Measurements from ENCODE around the gene PTPRG.
"Not testable (repeated sequence)": the region's sequence is repeated elsewhere in the genome, so short reads cannot be mapped to it uniquely, and the experiment has no call there.

PTPRG gene

DNA sequence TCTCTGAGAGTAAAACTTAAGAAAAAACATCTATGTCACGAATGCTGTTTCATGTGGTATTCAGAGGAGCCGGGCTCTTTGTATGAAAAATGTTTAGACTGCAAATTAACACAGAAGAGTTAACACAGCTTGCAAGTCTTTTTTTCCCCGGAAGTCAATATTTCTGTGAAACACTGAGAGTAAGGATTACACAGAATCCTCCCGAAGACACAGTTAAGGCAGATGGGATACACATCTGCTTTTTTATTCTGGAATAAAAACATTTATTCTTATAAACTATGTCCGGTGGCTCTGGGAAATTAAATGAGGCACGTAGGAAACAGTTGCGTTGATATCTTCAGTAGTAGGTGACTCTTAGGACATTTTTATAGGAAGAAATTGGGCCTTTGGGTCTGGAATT, 180.6 kb downstream of the PTPRG start:
- Histone ChIP-seq H3K36me3 (peaks cover 0 to under 1% (median 0%) of the 10 kb centered on the region in 11 experiments; a peak in 1 of 22 replicates), H3K4me1 (no peaks in the 10 kb centered on the region), H3K27me3 (no peaks in the 10 kb centered on the region), H3K27ac (no peak overlapping the region), H4K20me1 (peaks cover 0 to 5% (median 0%) of the 10 kb centered on the region in 11 experiments; a peak in 1 of 22 replicates), H3K9ac (no peak overlapping the region), H3K4me3 (no peak overlapping the region), H3K9me3 (replicated peaks in 1 of 11) (peaks cover 0 to 7% (median 0%) of the 10 kb centered on the region in 11 experiments; a peak in 2 of 22 replicates), H3K4me2 (no peak overlapping the region)
- TF ChIP-seq Cebpa-rat (IDR thresholded peaks at IDR 0.05): no peak

GRCh38 chr3:61743067-61743466, 181.7 kb downstream of the PTPRG start:
- TF ChIP-seq Cebpa-rat (IDR thresholded peaks at IDR 0.05): no peak
- H3K9me3 ChIP-seq (replicated peaks in 1 of 11): no peaks in the 10 kb centered on the region
- no peaks in the 10 kb centered on the region; a peak in 2 of 22 replicates for H3K36me3 ChIP-seq
- peaks cover 0 to 5% (median 0%) of the 10 kb centered on the region in 11 experiments; a peak in 2 of 22 replicates for H4K20me1 ChIP-seq
- no peak overlapping the region for H3K27ac ChIP-seq
- H3K4me1 ChIP-seq: no peaks in the 10 kb centered on the region
- no peaks in the 10 kb centered on the region for H3K27me3 ChIP-seq
- H3K4me3 ChIP-seq: no peak overlapping the region
- no peak overlapping the region for H3K4me2 ChIP-seq
- H3K9ac ChIP-seq: no peak overlapping the region

DNA sequence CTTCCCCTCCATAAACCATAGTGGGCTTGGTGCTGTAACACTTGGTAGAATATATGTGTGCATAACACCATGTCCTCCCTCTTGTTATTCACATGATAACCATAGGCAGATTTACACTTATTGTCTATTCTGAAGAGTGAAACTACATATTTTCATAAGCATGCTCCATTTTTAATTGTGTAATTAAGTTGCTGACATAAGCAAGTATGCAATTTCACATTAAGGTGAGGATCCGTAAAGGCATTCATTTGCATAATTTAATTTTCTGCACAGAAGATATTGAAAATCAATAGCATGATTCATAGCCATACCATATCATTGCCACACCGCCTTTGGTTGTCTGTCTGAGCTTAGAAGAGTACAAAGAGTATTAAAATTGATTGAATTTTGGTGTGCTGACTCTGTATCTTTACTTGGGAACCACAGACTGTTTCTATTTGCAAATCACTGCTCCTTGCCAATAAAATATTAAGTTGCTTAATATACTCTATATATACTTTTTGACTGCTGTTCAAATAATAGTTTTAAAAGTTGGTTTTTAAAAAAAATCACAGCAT, 182.4 kb downstream of the PTPRG start:
- no peaks in the 10 kb centered on the region for H3K27me3 ChIP-seq
- TF ChIP-seq Cebpa-rat (IDR thresholded peaks at IDR 0.05): no peak
- H4K20me1 ChIP-seq: peaks cover 0 to 5% (median 0%) of the 10 kb centered on the region in 11 experiments; a peak in 3 of 22 replicates
- no peak overlapping the region for H3K4me3 ChIP-seq
- H3K4me1 ChIP-seq: no peaks in the 10 kb centered on the region
- H3K27ac ChIP-seq: no peak overlapping the region
- H3K4me2 ChIP-seq: no peak overlapping the region
- H3K9me3 ChIP-seq (replicated peaks in 1 of 11): no peaks in the 10 kb centered on the region
- H3K36me3 ChIP-seq: peaks cover 0 to 3% (median 0%) of the 10 kb centered on the region in 11 experiments; a peak in 2 of 22 replicates
- H3K9ac ChIP-seq: no peak overlapping the region

DNA sequence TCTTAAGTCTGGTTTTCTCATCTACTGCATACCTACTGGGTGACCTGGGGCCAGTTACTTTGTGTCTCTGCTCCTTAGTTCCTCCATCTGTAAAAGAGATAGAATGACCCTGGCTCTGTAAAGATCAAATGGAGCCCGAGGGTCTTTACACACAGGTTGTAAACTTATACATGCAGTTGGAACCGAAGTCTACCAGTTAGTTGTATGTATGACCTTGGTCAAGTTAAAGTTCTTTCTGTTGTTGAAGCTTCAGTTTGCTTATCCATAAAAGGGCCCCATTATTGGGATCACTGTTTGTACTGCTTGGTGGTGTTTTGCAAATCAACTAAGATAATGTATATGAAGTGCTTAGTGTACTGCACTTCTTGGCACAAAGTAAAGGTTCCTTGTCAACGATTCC, 186.9 kb downstream of the PTPRG start:
- Histone ChIP-seq H3K9ac (no peak overlapping the region), H3K4me2 (no peak overlapping the region), H3K4me3 (no peak overlapping the region), H3K27me3 (no peaks in the 10 kb centered on the region), H3K27ac (no peak overlapping the region), H3K36me3 (peaks cover 0 to 17% (median 0%) of the 10 kb centered on the region in 11 experiments; a peak in 4 of 22 replicates), H3K4me1 (peaks cover 0 to 7% (median 0%) of the 10 kb centered on the region in 10 experiments; a peak in 2 of 20 replicates), H3K9me3 (replicated peaks in 1 of 11) (no peaks in the 10 kb centered on the region), H4K20me1 (peaks cover 0 to 5% (median 0%) of the 10 kb centered on the region in 11 experiments; a peak in 3 of 22 replicates)
- TF ChIP-seq Cebpa-rat (IDR thresholded peaks at IDR 0.05): no peak

DNA sequence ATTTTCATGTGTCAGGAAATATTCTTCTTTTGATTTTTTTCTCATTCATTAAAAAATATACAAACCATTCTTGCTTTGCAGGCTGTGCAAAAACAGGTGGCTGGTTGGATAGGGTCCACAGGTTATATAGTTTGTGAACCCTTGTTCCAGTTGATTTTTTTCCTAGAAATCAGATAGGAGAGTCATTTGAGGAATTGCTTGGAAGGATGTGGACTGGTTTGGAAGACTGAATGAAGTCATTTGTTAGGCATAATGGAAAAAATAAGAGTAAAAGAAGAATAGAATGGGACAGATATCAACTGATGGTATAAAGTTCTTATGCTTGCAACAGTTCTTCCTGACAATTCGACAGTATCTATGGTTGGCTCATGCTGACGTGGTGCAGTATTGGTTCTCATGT, 189.4 kb downstream of the PTPRG start:
- no peak for TF ChIP-seq Cebpa-rat (IDR thresholded peaks at IDR 0.05)
- H3K4me3 ChIP-seq: no peak overlapping the region

DNA sequence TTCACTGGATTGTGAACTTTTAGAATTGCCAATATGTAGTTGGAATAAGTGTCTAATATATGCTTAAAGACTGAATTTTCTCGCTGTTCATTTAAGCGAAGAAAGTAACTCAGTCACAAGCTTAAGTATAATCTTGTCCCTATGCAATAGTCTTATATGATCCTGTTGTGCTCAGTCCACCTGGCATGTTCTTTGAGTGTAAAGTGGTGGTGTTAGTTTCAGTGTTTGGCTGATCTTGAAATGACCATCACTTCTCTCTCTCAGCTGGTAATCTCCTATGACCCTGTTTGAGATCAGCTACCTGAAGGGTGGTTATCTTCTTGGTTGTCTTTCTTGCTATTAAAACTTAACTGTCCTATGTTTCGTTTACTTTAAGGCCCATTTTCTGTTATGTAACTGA, 197.5 kb downstream of the PTPRG start:
- Histone ChIP-seq H3K4me1 (no peaks in the 10 kb centered on the region), H3K9ac (no peak overlapping the region), H3K27ac (no peak overlapping the region), H4K20me1 (no peaks in the 10 kb centered on the region; a peak in 1 of 22 replicates), H3K36me3 (peaks cover 0 to 41% (median 2%) of the 10 kb centered on the region in 11 experiments; a peak in 5 of 22 replicates), H3K27me3 (no peaks in the 10 kb centered on the region), H3K4me3 (no peak overlapping the region), H3K4me2 (no peak overlapping the region), H3K9me3 (replicated peaks in 1 of 11) (0 out of 22 replicates have a peak, but pooled peaks cover 0 to 7% (median 0%) of the 10 kb centered on the region in 11 experiments)
- no peak for TF ChIP-seq Cebpa-rat (IDR thresholded peaks at IDR 0.05)

More for the DNA sequence above, 189.4 kb downstream of the PTPRG start:
- peaks cover 0 to 7% (median 0%) of the 10 kb centered on the region in 10 experiments; a peak in 2 of 20 replicates for H3K4me1 ChIP-seq
- H3K9me3 ChIP-seq (replicated peaks in 1 of 11): no peaks in the 10 kb centered on the region
- no peaks in the 10 kb centered on the region for H3K27me3 ChIP-seq
- no peak overlapping the region for H3K9ac ChIP-seq
- no peak overlapping the region for H3K27ac ChIP-seq
- no peak overlapping the region for H3K4me2 ChIP-seq
- H3K36me3 ChIP-seq: peaks cover 0 to 35% (median 0%) of the 10 kb centered on the region in 11 experiments; a peak in 4 of 22 replicates
- H4K20me1 ChIP-seq: peaks cover 0 to 5% (median 0%) of the 10 kb centered on the region in 11 experiments; a peak in 4 of 22 replicates

DNA sequence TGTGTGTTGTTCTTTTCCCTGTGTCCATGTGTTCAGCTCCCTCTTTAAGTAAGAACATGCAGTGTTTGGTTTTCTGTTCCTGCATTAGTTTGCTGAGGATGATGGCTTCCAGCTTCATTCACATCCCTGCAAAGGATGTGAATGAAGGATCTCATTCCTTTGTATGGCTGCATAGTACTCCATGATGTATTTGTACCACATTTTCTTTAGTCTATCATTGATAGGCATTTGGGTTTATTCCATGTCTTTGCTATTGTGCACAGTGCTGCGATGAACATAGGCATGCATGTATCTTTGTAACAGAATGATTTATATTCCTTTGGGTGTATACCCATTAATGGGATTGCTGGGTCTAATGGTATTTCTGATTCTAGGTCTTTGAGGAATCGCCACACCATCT, 199.4 kb downstream of the PTPRG start:
- H3K4me1 ChIP-seq; H3K9me3 ChIP-seq (replicated peaks in 1 of 11); H3K4me3 ChIP-seq; H4K20me1 ChIP-seq; H3K4me2 ChIP-seq; H3K9ac ChIP-seq; H3K27me3 ChIP-seq; H3K27ac ChIP-seq: not testable (repeated sequence)
- H3K36me3 ChIP-seq: peaks cover 0 to 35% (median 2%) of the 10 kb centered on the region in 11 experiments; a peak in 4 of 22 replicates

- H3K27me3 ChIP-seq: no peaks in the 10 kb centered on the region
- no peak overlapping the region for H3K9ac ChIP-seq
- no peaks in the 10 kb centered on the region for H3K4me1 ChIP-seq
- 0 out of 22 replicates have a peak, but pooled peaks cover 0 to 7% (median 0%) of the 10 kb centered on the region in 11 experiments for H3K9me3 ChIP-seq (replicated peaks in 1 of 11)
- no peak overlapping the region for H3K4me2 ChIP-seq
- 0 out of 22 replicates have a peak, but pooled peaks cover 0 to 7% (median 0%) of the 10 kb centered on the region in 11 experiments for H4K20me1 ChIP-seq
- peaks cover 0 to 35% (median 2%) of the 10 kb centered on the region in 11 experiments; a peak in 4 of 22 replicates for H3K36me3 ChIP-seq
- TF ChIP-seq Cebpa-rat (IDR thresholded peaks at IDR 0.05): no peak
- no peak overlapping the region for H3K27ac ChIP-seq
- no peak overlapping the region for H3K4me3 ChIP-seq
These were observed 200.5 kb downstream of the PTPRG start for GRCh38 chr3:61761694-61762430.

DNA sequence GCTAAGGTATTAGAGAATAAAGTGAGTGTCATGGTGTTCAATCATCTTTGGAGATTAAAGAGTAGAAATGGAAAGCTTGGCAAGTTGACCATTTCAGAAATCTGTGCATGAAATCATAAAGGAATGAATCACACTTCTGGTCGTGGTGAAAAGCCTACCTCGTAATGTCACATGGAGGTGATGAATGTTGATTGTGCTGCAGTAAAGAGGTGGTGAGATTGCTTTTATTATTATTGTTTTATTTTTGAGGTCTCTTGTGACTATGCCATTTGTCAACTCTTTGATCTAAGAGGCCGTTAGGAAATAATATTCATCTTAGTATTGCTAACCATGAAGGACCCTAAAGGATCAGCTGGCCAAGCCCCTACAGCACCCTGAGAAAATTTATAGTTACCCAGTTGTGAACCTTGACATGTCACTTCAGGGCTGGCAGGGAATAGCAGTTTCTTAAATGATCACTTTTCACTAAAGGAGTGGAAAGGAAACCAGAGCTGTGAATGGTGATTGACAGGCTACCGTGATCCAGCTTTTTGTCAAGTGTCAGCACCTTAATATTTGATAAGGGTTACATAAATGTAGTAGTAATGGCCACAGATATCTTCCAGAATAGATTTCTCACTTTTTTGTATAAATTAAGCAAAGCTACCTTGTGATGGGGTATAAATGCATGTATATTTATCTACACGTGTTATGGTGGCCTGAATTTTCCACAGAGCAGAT, 203.9 kb downstream of the PTPRG start:
- no peak overlapping the region for H3K9ac ChIP-seq
- no peak overlapping the region for H3K27ac ChIP-seq
- H3K4me2 ChIP-seq: no peak overlapping the region
- H3K36me3 ChIP-seq: peaks cover 0 to 34% (median 0%) of the 10 kb centered on the region in 11 experiments; a peak in 3 of 22 replicates
- H3K9me3 ChIP-seq (replicated peaks in 1 of 11): 0 out of 22 replicates have a peak, but pooled peaks cover 0 to 7% (median 0%) of the 10 kb centered on the region in 11 experiments
- H3K27me3 ChIP-seq: no peaks in the 10 kb centered on the region
- TF ChIP-seq Cebpa-rat (IDR thresholded peaks at IDR 0.05): no peak
- peaks cover 0 to 9% (median 0%) of the 10 kb centered on the region in 11 experiments; a peak in 1 of 22 replicates for H4K20me1 ChIP-seq
- H3K4me3 ChIP-seq: no peak overlapping the region
- no peaks in the 10 kb centered on the region for H3K4me1 ChIP-seq

All from BLaER1 treated with 17β-estradiol and CSF1 and Interleukin-3, amounts not matched to agents 10 nM and 100 nM (cell line).